HG03159 (cell line): ENCODE data around the gene GPR34.

Source experiments
- ATAC-seq: cut with Tn5 transposase; IDR thresholded peaks from one replicate; pipeline ENCODE4 v1.9.1; 2021; ENCODE audit warnings: mild to moderate bottlenecking, moderate library complexity; ENCODE audit not compliant: unreplicated experiment

Gene GPR34

GRCh38 chrX:41730081-41730480 lies 41.3 kb downstream of the GPR34 start:
- no peak for ATAC-seq

GRCh38 chrX:41732260-41732659 lies 43.5 kb downstream of the GPR34 start:
- ATAC-seq = no peak

DNA sequence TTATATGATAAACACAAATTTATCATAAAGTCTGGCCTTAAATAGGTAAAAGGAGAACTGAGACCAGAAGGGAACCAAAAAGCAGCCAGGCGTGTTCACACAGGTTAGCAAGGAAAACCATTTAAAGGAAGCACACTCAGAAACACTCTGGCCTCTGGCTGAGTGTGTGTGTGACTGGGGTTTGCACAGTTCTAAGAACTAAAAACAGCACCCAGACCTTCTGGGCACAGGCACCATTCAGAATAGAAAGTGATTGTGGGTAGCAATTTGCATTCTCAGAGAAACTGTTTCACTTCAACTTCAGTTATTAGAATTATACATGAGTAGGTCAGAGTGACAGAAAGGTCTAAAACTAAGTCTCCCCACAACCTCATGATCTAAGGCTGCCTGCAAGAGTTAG lies 45.2 kb downstream of the GPR34 start:
- peak; percentile 97 for ATAC-seq

- no peak for ATAC-seq
Measured at GRCh38 chrX:41734530-41734929, 45.8 kb downstream of the GPR34 start.

- no peak for ATAC-seq
Measured at GRCh38 chrX:41737065-41737464, 48.3 kb downstream of the GPR34 start.

DNA sequence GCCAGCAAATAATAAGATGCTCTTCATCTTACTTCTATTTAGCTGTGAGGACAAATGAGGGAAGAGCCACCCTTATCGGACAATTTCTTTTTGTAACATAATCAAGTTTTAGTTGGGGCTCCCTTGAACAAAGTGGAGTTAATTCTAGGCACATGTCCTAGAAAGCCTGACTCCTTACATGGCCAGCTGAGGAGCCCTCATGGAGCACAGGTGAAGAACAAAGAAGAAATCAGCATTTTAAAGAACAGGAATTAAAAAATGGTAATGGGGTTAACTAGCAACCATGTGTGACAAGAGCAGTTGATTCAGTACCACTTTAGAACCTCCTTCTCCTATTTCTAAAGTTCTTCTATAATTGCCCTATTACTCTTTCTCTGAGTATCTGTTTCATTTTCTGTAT lies 51.1 kb downstream of the GPR34 start:
- no peak for ATAC-seq
